DND-41 (cell line): ENCODE data around the gene RAD51B.

Experiments used
- ATAC-seq: fragments of 200-7000 bp; cut with Tn5 transposase; 3 replicates; pipeline ENCODE4 v1.9.1; 2021; ENCODE audit warnings: low read depth; ENCODE audit not compliant: insufficient read depth
- DNase-seq: peaks from one replicate; pipeline ENCODE4 v3.0.0-alpha.2; 2020
- H2AFZ ChIP-seq: 2 replicates; pipeline ENCODE4 v1.6.0; 2012; ENCODE audit warnings: low read depth, low read length
- H3K27ac ChIP-seq: 2 replicates; pipeline ENCODE4 v1.5.1; 2012; ENCODE audit warnings: low read length, inconsistent platforms
- H3K27me3 ChIP-seq: fragments of 200-600 bp; sonication (generic); 2 replicates; pipeline ENCODE4 v1.6.0; 2012; ENCODE audit warnings: low read length, mild to moderate bottlenecking, inconsistent platforms; ENCODE audit not compliant: insufficient read depth, poor library complexity
- H3K36me3 ChIP-seq: 2 replicates; pipeline ENCODE4 v1.5.1; 2012; ENCODE audit warnings: low read length, inconsistent platforms; ENCODE audit not compliant: insufficient read depth
- H3K4me1 ChIP-seq: 2 replicates; pipeline ENCODE4 v1.5.1; 2012; ENCODE audit warnings: mild to moderate bottlenecking, low read length; ENCODE audit not compliant: insufficient read depth
- H3K4me2 ChIP-seq: 2 replicates; pipeline ENCODE4 v1.6.0; 2012; ENCODE audit warnings: mild to moderate bottlenecking, moderate library complexity, low read length, inconsistent platforms; ENCODE audit not compliant: insufficient read depth
- H3K4me3 ChIP-seq, 2 experiments: fragments of 200-600 bp in 1 of 2; shearing (Covaris generic) in 1 of 2; 2 replicates each; pipeline ENCODE4 v1.5.1; 2012 to 2016; ENCODE audit warnings: inconsistent platforms in 2 of 2, low read length in 2 of 2, mild to moderate bottlenecking in 2 of 2, low read depth in 1 of 2, moderate library complexity in 1 of 2
- H3K79me2 ChIP-seq: 2 replicates; pipeline ENCODE4 v1.6.0; 2012; ENCODE audit warnings: low read length, inconsistent platforms; ENCODE audit not compliant: insufficient read depth
- H3K9ac ChIP-seq: 2 replicates; pipeline ENCODE4 v1.6.0; 2012; ENCODE audit warnings: low read depth, mild to moderate bottlenecking, inconsistent platforms, low read length, moderate library complexity
- H3K9me3 ChIP-seq: 2 replicates; pipeline ENCODE4 v1.5.1; 2012; ENCODE audit warnings: low read length, moderate library complexity, mild to moderate bottlenecking, inconsistent platforms; ENCODE audit not compliant: insufficient read depth, severe bottlenecking
- H4K20me1 ChIP-seq: 2 replicates; pipeline ENCODE4 v1.6.0; 2012; ENCODE audit warnings: low read length; ENCODE audit not compliant: insufficient read depth
- EZH2 ChIP-seq: IDR thresholded peaks from 3 replicates; pipeline ENCODE4 v1.6.1; 2012; ENCODE audit warnings: borderline replicate concordance, low read depth, mild to moderate bottlenecking, moderate library complexity, low read length, inconsistent platforms; ENCODE audit not compliant: severe bottlenecking
- TF ChIP-seq, protein P1 (sequence below): IDR thresholded peaks from 2 replicates; pipeline ENCODE4 v1.5.1; 2012; ENCODE audit warnings: borderline replicate concordance, low read length, moderate library complexity, mild to moderate bottlenecking; ENCODE audit not compliant: poor library complexity, severe bottlenecking; ENCODE audit errors: extremely low read depth

The RAD51B gene

DNA sequence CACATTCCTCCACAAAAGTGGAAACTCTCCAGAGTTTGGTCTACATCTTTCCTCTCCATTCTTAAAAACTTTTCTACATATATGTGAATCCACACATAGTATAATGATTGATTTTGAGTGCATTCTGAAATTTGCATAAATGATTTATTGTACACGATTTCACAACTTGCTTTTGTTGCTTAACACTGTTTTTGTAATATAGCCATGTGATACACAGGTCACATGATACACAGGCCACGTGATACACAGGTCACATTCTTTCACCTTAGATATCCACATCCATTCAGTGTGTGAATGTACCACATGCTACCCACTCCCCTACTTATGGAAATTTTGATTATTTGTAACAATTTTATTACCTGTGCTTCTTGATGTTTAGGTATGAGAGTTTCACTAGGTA lies 654.2 kb downstream of the RAD51B start:
- Histone ChIP-seq H3K4me3 (no peak overlapping the region), H3K79me2 (no peaks in the 10 kb centered on the region), H2AFZ (no peak overlapping the region), H4K20me1 (no peaks in the 10 kb centered on the region), H3K4me2 (no peak overlapping the region), H3K9me3 (no peaks in the 10 kb centered on the region), H3K27ac (no peak overlapping the region), H3K36me3 (0 out of 2 replicates have a peak, but pooled peaks cover 1% of the 10 kb centered on the region), H3K9ac (no peak overlapping the region), H3K4me1 (no peaks in the 10 kb centered on the region), H3K27me3 (no peaks in the 10 kb centered on the region)
- TF ChIP-seq EZH2, result no peak
- TF ChIP-seq, protein P1, sequence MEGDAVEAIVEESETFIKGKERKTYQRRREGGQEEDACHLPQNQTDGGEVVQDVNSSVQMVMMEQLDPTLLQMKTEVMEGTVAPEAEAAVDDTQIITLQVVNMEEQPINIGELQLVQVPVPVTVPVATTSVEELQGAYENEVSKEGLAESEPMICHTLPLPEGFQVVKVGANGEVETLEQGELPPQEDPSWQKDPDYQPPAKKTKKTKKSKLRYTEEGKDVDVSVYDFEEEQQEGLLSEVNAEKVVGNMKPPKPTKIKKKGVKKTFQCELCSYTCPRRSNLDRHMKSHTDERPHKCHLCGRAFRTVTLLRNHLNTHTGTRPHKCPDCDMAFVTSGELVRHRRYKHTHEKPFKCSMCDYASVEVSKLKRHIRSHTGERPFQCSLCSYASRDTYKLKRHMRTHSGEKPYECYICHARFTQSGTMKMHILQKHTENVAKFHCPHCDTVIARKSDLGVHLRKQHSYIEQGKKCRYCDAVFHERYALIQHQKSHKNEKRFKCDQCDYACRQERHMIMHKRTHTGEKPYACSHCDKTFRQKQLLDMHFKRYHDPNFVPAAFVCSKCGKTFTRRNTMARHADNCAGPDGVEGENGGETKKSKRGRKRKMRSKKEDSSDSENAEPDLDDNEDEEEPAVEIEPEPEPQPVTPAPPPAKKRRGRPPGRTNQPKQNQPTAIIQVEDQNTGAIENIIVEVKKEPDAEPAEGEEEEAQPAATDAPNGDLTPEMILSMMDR, result no peak
- no peak for DNase-seq
- ATAC-seq, result no peak

DNA sequence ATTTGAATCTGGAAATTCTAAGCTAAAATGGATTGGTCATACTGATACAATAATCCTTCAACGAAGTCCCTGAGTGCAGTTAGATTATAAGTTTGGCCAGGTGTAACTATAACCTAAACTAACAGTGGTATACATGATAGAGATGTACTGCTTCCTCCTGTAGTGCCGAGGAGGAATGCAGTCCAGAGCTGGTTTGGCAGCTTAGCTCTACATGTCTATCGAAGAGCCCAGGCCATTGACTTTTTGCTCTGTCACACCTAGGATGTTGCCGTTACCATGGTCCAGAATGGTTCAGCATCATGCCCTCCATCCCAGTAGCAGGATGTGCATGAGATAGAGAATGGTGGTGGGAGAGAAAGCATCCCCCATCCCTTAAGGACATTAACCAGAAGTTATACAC lies 655.2 kb downstream of the RAD51B start:
- no peak overlapping the region for H3K9ac ChIP-seq
- no peak overlapping the region for H3K4me3 ChIP-seq
- no peaks in the 10 kb centered on the region for H3K36me3 ChIP-seq
- no peaks in the 10 kb centered on the region for H3K79me2 ChIP-seq
- no peaks in the 10 kb centered on the region for H3K27me3 ChIP-seq
- H3K9me3 ChIP-seq, result no peaks in the 10 kb centered on the region
- no peak for DNase-seq
- no peak overlapping the region for H3K4me2 ChIP-seq
- no peaks in the 10 kb centered on the region for H4K20me1 ChIP-seq
- no peak overlapping the region for H3K27ac ChIP-seq
- ATAC-seq, result no peak
- H2AFZ ChIP-seq, result no peak overlapping the region
- H3K4me1 ChIP-seq, result no peaks in the 10 kb centered on the region
- no peak for TF ChIP-seq EZH2
- TF ChIP-seq, protein P1, result no peak

DNA sequence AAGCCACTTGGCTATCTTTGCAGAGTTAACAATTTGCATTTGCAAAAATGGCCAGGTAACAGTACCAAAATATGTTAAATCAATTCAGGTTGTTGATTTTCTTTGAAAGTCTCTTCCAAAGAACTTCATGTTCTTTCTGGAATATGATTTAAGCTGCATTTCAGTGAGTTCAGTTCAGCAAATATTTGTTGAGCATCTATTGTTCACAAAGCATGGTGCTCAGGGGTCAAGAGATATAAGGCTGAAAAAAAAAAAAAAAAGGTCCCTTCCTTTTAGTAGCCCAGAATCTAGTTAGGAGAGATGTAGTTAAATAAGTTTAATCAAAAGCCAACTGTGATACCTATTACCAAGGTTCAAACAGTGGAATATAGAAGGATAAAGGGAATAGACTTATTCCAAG lies 656.2 kb downstream of the RAD51B start:
- no peak for ATAC-seq

More for the DNA sequence above, 656.2 kb downstream of the RAD51B start:
- no peak for DNase-seq
- H3K9ac ChIP-seq, result no peak overlapping the region
- H3K27me3 ChIP-seq, result no peaks in the 10 kb centered on the region
- H4K20me1 ChIP-seq, result no peaks in the 10 kb centered on the region
- no peak overlapping the region for H3K4me2 ChIP-seq
- H3K9me3 ChIP-seq, result no peaks in the 10 kb centered on the region
- H3K4me1 ChIP-seq, result no peaks in the 10 kb centered on the region
- H3K27ac ChIP-seq, result no peak overlapping the region
- no peak for TF ChIP-seq EZH2
- TF ChIP-seq, protein P1, result no peak
- H3K79me2 ChIP-seq, result no peaks in the 10 kb centered on the region
- H3K36me3 ChIP-seq, result no peaks in the 10 kb centered on the region
- no peak overlapping the region for H2AFZ ChIP-seq
- no peak overlapping the region for H3K4me3 ChIP-seq
